SHP77 (cell line): ENCODE results near the gene SLC35D1.
"Not testable (repeated sequence)": the region's sequence is repeated elsewhere in the genome, so short reads cannot be mapped to it uniquely, and the experiment has no call there.

Experiments
- DNase-seq, 2 experiments: peaks; one replicate each; lab custom pipeline; 2025; lab: John Stamatoyannopoulos, UW

SLC35D1 gene

GRCh38 chr1:67053785-67054772, at the start of gene SLC35D1:
TSS of gene SLC35D1 (minus strand) at chr1:67054148. CDS start at chr1:67054013, 135 bp downstream.
- DNase-seq, result peak; percentile 68 to 84

- no peak for DNase-seq
Measured at GRCh38 chr1:67103548-67103947, 49.6 kb upstream of the SLC35D1 start.

- DNase-seq, result no peak
Measured at GRCh38 chr1:67100833-67101232, 46.9 kb upstream of the SLC35D1 start.

DNA sequence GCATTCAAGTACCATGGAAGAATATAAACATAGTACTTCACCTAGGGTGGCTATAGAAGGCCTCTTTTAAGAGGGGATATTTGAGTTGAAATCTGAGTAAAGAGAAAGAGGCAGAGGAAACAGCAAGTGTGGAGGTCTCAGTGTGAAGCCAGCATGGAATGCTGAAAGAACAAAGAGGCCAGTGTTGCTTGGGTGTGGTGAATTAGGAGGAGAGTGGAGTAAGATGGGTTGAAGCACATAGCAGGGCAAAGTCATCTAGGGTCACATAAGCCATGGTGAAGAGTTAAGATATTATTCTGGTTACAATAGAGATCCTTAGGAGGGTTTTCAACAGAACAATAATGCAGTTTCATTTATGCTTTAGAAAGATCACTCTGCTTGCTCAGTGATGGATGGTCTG, 43.4 kb upstream of the SLC35D1 start:
- DNase-seq, result no peak

GRCh38 chr1:67094191-67094590, 40.2 kb upstream of the SLC35D1 start:
- DNase-seq, result no peak

- no peak for DNase-seq
Measured at GRCh38 chr1:67089685-67090208, 35.8 kb upstream of the SLC35D1 start.

DNA sequence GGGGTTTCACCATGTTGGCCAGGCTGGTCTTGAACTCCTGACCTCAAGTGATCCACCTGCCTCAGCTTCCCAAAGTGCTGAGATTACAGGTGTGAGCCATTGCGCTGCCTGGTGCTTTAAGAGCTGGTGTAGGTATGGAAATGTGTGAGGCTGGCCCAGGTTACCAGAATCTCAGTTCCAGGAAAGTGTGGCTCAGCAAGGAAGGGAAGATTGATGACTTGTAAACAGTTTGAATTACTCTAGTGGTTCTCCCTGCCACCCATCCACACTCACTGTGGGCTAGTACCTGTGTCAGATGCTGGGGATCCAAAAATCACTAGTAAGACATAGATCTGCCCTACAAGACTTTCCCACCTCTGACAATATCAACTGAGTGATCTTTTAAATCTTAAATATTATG, 34.5 kb upstream of the SLC35D1 start:
- DNase-seq, result no peak

GRCh38 chr1:67085326-67085725, 31.4 kb upstream of the SLC35D1 start:
- DNase-seq, result no peak

- no peak for DNase-seq
Measured at GRCh38 chr1:67084765-67085318, 30.9 kb upstream of the SLC35D1 start.

- no peak for DNase-seq
Measured at GRCh38 chr1:67078291-67078690, 24.3 kb upstream of the SLC35D1 start.

GRCh38 chr1:67077593-67077992, 23.6 kb upstream of the SLC35D1 start:
- no peak for DNase-seq

- DNase-seq, result no peak
Measured at GRCh38 chr1:67072749-67073148, 18.8 kb upstream of the SLC35D1 start.

- DNase-seq, result not testable (repeated sequence)
Measured at GRCh38 chr1:67067655-67068054, 13.7 kb upstream of the SLC35D1 start.

DNA sequence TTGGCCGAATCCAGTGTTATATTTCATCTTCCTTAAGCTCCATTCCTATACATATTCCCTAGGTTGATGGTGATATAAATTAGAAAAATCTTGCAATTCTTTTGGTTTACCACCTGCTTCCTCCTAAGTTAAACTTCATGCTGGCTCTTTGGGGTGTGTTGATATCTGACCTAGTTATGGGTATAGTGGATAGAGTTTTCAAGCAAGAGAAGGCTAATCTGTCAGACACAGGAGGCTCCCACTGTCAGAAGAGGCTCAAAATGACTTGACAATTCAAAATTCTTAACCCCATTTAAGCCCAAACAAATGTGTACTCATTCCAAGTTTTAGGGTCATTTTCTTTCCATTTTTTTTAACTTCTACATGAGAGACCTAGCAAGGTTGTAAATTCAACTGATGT, 8.5 kb upstream of the SLC35D1 start:
- no peak for DNase-seq

GRCh38 chr1:67061266-67061665, 7.3 kb upstream of the SLC35D1 start:
- no peak for DNase-seq

DNA sequence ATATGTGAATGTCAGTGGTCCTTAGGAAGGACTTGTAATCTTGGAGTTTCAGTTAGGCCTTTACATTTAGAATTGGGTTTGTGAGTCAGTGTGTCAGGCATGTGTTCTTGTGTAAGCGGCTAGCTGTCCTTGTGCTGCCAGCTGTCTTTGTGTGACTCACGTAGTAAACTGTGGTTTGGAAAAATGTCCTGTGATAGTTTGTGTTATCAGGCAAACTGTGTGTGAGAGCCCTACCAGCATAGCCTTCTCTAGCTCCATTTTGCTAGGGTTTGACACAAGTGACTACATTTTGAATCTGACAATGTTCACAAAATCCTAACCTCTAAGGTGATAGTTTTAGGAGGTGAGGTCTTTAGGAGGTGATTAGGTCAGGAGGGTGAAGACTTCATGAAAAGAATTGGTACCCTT, 6.9 kb upstream of the SLC35D1 start:
- DNase-seq, result no peak

DNA sequence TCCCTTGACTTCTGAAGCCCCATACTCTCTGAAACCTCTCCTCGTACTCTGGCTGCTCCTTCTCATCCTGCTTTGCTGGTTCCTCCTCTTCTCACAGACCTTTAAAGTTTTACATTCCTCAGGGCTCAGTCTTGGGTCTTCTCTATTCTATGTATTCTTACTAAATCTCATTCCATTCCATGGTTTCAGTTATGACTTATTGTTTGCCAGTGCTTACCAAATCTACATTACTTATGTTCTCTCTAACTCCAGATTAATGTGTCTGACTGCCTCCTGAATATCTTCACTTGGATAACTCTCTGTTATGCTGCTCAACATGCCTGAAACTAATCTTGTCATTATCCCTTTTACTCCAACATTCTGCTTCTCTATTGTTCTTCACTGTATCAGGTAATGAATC, 5.4 kb upstream of the SLC35D1 start:
- no peak for DNase-seq

DNA sequence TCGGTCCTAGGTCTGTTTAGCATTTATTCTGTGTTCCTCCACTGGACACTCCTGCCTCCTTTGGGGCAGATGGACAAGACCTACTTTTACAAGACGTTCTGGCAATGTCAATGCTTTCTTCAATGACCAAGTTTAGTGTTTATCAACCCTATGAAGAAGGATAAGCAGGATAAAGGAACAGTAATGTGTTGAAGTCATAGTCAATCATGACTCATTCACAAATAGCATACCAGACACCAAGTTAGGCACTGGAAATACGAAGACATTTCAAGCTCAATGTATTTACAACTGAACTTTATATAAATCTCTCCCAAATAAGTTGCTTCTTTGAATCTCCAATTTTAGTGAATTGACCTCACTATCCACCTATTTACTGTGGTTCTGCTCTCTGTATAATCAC, 4.8 kb upstream of the SLC35D1 start:
- DNase-seq, result no peak

GRCh38 chr1:67058242-67058641, 4.3 kb upstream of the SLC35D1 start:
- no peak for DNase-seq

- DNase-seq, result peak; percentile 12 to 44
Measured at GRCh38 chr1:67053535-67053784, 488 bp downstream of the SLC35D1 start.

GRCh38 chr1:67052741-67053534, 1.0 kb downstream of the SLC35D1 start:
- peak in 1 of 2 experiments; percentile 14 for DNase-seq

DNA sequence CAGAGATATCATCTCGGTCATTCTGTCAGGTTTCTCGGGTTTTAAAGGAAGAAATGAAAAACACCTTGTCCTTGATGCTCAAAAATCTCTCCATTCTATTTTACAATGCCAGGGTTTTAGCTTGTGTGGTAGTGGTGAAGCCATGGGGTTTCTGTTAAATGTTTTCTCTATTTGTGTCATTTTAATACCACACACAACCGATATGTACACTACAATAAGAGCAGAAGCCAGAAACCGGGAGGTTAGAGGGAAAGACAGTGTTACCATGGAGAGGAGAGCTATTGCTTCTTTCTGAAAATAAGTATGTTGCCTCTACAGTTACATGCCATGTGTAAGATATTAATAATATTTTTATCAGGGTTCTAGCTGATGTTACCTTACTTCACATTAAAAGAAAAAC, 2.8 kb downstream of the SLC35D1 start:
- DNase-seq, result no peak
